HFF-Myc (cell line): ENCODE measurements around the gene IL1B.
"Not testable (repeated sequence)": the region's sequence is repeated elsewhere in the genome, so short reads cannot be mapped to it uniquely, and the experiment has no call there.

Experiments used
- DNase-seq: peaks from one replicate; pipeline ENCODE4 v3.0.0-alpha.2; 2011; ENCODE audit warnings: low read depth; ENCODE audit errors: extremely low read depth
- H3K4me3 ChIP-seq: replicated peaks from 2 replicates; pipeline ENCODE4 v1.5.1; 2011; ENCODE audit warnings: low read depth, mild to moderate bottlenecking, control low read depth, low read length
- CTCF ChIP-seq: IDR thresholded peaks from 2 replicates; pipeline ENCODE4 v1.5.1; 2012; ENCODE audit warnings: mild to moderate bottlenecking, low read depth, low read length, control low read depth; ENCODE audit errors: missing control alignments

IL1B gene

GRCh38 chr2:112833976-112834375 lies 2.6 kb downstream of the IL1B start:
- DNase-seq: no peak
- H3K4me3 ChIP-seq: no peak overlapping the region
- no peak for TF ChIP-seq CTCF

GRCh38 chr2:112833639-112833931 lies 3.0 kb downstream of the IL1B start:
- not testable (repeated sequence) for H3K4me3 ChIP-seq, DNase-seq

- no peak for TF ChIP-seq CTCF
Observed at GRCh38 chr2:112832841-112833638, 3.5 kb downstream of the IL1B start.

GRCh38 chr2:112831946-112832840 lies 4.4 kb downstream of the IL1B start:
- no peak for DNase-seq
- no peak overlapping the region for H3K4me3 ChIP-seq
- no peak for TF ChIP-seq CTCF

More at GRCh38 chr2:112832841-112833638, 3.5 kb downstream of the IL1B start:
- H3K4me3 ChIP-seq: no peak overlapping the region
- no peak for DNase-seq

- H3K4me3 ChIP-seq: no peak overlapping the region
- TF ChIP-seq CTCF: no peak
- no peak for DNase-seq
Observed at GRCh38 chr2:112831513-112831845, 5.1 kb downstream of the IL1B start.

- no peak for DNase-seq
- TF ChIP-seq CTCF: no peak
- H3K4me3 ChIP-seq: no peak overlapping the region
Observed at GRCh38 chr2:112830682-112831512, 5.7 kb downstream of the IL1B start.
